Stimulated activated naive CD8-positive, alpha-beta T cell treated with anti-CD3 and anti-CD28 coated beads, Interleukin-15, amount 100 ng/mL, for 72 hours (primary cell): ENCODE measurements around the gene CDK7.
A peak's percentile ranks its signal among the peaks of the same experiment; 100 is the strongest.
"Not testable (repeated sequence)": the region's sequence is repeated elsewhere in the genome, so short reads cannot be mapped to it uniquely, and the experiment has no call there.

Experiments used
- ATAC-seq: fragments of 150-1000 bp; cut with Tn5 transposase; 2 replicates; pipeline ENCODE4 v1.10.0; 2021; ENCODE audit warnings: mild to moderate bottlenecking, moderate library complexity
- DNase-seq, 2 donors: peaks; one replicate each; pipeline ENCODE4 v3.0.0; 2021 to 2022
- H3K27ac Mint-ChIP-seq, 2 donors: one replicate each; pipeline ENCODE4 v1.8.0; 2022; ENCODE audit warnings: mild to moderate bottlenecking in 2 of 2, mixed read lengths in 2 of 2, moderate library complexity in 2 of 2
- H3K27me3 Mint-ChIP-seq: one replicate; pipeline ENCODE4 v1.8.0; 2022; ENCODE audit warnings: mixed read lengths
- H3K4me1 Mint-ChIP-seq: one replicate; pipeline ENCODE4 v1.8.0; 2022; ENCODE audit warnings: mild to moderate bottlenecking, mixed read lengths
- H3K4me3 Mint-ChIP-seq, 2 donors: one replicate each; pipeline ENCODE4 v1.8.0; 2022; ENCODE audit warnings: mild to moderate bottlenecking in 2 of 2, mixed read lengths in 2 of 2, moderate library complexity in 1 of 2
- H3K9me3 Mint-ChIP-seq, 2 donors: one replicate each; pipeline ENCODE4 v1.8.0; 2022; ENCODE audit warnings: mixed read lengths in 2 of 2

Gene CDK7

DNA sequence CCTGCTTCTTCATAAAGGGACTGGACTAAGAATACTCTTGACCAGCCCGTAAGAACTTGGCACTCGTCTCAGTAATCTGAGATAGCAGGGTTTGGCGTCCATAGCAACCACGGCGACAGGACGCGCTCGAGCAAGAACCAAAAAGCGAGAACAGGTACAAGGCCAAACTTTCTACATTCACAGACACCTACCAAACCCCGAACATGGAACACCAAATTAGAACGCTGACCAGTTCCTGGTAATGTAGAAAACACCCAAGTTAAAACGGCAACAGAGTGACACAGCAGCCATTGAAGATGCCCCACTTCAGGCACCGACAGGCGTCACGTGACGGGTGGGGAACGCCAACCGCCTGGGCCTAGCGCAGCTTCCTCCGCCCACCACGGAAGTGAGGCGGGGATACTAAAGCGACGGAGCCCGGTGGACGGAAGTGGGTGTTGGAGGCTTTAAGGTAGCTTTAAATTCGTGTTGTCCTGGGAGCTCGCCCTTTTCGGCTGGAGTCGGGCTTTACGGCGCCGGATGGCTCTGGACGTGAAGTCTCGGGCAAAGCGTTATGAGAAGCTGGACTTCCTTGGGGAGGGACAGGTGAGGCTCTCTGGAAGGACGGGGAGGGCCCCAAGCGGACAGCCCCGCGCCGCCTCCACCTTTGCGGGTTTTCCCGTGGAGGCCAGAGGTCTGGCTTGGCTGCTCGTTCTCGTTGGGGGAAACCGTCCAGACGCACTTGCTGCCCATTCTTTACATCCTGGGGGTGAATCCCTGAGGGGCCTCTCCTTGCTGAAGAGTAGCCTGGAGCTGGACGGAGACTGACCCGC is at the start of gene CDK7:
Gene CDK7, plus strand, starts transcription at position 430 of the 812 bp plus-strand sequence. Its CDS starts 90 bp downstream, at position 520.
- H3K4me3 Mint-ChIP-seq = peak within 1 kb of the TSS; percentile 94 to 96
- H3K27ac Mint-ChIP-seq = peak within 1 kb of the TSS; percentile 90 to 95
- peak; percentile 100 for ATAC-seq
- H3K4me1 Mint-ChIP-seq = peaks cover 45% of the 10 kb centered on the region
- no peaks in the 10 kb centered on the region for H3K9me3 Mint-ChIP-seq
- no peaks in the 10 kb centered on the region for H3K27me3 Mint-ChIP-seq
- peak; percentile 85 to 92 for DNase-seq

DNA sequence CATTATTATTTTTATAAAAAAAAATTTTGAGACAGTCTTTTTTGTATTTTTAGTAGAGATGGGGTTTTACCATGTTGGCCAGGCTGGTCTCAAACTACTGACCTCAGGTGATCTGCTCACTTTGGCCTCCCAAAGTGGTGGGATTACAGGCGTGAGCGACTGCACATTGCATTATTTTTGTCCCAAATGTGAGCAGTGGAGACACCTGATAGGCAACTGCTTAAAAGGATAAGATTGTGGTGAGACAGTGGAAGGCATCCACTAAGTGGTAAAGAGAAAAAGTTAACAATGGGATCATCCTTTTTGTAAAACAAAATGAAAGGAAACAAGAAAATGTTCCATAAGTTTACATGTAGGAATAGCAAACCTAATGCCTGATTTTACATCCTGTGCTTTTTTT is 47.3 kb upstream of the CDK7 start:
- H3K27ac Mint-ChIP-seq = no peak overlapping the region
- no peak for DNase-seq

DNA sequence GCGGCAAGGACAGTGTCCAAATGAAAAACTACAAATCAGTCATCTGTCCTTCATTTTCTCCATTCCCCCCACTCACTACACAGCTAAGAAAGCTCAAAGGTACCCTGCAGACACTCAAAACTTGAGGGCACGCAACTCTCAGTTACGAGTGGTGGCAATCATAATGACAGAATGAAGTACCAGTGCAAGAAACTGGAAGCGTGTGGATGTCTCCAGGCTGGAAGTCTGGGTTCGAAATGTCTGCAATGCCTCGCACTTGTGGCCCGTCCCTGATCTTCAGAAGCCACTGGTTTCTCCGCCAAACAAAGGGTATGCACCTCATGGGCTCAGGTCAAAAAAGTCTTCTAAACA is 45.9 kb upstream of the CDK7 start:
- ATAC-seq (peak; percentile 2), DNase-seq (peak in 1 of 2 donors; percentile 12)
- Mint-ChIP-seq H3K27me3 (no peaks in the 10 kb centered on the region), H3K27ac (peak overlapping the region; percentile 96), H3K4me1 (peaks cover 10% of the 10 kb centered on the region), H3K4me3 (peak overlapping the region; percentile 85 to 90), H3K9me3 (no peaks in the 10 kb centered on the region)

More for the DNA sequence above, 47.3 kb upstream of the CDK7 start:
- Mint-ChIP-seq H3K9me3 (no peaks in the 10 kb centered on the region), H3K27me3 (no peaks in the 10 kb centered on the region), H3K4me1 (peaks cover 10% of the 10 kb centered on the region), H3K4me3 (no peak overlapping the region)
- no peak for ATAC-seq

DNA sequence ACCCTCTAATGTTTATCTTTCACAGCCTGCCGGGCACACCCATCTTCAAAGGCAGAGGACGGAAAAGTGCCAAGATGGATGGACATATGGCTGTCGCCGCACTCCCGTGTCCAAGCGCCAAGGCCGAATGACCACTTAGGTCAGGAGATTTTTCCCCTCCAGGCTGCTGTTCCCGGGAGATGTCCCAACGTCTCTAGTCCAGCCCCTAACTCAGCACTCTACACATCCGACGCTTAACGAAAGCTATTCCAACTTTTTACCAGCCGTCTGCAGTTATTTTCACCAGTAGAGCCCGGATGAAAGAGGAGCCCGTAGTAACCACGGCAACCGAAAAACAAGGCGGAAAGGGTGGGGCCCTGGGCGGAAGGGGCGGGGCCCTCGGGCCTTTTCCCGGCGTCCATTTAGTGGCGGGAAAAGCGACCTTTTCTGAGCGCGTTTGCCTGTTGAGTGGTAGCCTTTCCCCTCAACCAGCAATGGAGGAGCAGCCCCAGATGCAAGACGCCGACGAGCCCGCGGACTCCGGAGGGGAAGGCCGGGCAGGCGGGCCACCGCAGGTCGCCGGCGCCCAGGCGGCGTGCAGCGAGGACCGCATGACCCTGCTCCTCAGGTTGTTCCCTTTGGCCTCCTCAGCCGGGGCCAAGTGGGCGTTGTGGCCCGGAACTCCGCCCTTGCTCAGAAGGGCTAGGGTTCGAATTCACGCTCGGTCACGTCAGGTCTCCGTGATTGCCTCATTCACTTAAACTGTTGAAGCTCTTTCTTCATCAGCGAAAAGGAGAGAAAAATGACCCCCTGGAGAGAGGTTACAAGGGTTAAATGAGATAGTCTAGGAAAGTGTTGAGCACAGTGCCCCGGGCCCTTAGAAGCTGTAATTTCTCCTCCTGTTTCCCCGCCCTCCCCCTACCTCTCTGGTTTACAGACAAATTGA is 45.3 kb upstream of the CDK7 start, which contains the start of gene CENPH:
Gene CENPH, plus strand, starts transcription at position 422 of the 925 bp plus-strand sequence. Its CDS starts 52 bp downstream, at position 474.
- Mint-ChIP-seq H3K4me3 (peak within 1 kb of the TSS; percentile 85 to 90), H3K27ac (peak within 1 kb of the TSS; percentile 96), H3K9me3 (no peaks in the 10 kb centered on the region), H3K4me1 (peaks cover 10% of the 10 kb centered on the region), H3K27me3 (no peaks in the 10 kb centered on the region)
- DNase-seq = peak; percentile 90 to 93
- peak; percentile 96 for ATAC-seq

DNA sequence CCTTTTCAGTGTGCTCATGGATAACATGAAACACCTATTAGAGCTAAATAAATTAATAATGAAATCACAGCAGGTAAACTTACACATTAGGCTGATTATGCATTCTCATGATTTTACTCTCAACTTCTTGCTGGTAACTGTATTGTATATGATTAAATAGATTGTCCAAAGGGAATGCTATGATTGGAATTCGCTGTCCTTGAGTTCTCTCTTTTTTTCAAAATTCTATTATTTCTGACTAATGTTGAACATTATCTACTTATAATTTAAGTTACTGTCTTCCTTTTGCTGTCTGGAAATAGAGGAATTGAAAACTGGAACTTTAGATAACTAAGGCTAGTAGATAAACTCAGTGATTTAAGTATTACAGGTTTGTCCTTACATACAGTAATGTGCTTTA is 32.2 kb upstream of the CDK7 start:
- Mint-ChIP-seq H3K4me3 (no peak overlapping the region), H3K9me3 (no peaks in the 10 kb centered on the region), H3K4me1 (no peaks in the 10 kb centered on the region), H3K27ac (no peak overlapping the region), H3K27me3 (no peaks in the 10 kb centered on the region)
- ATAC-seq (no peak), DNase-seq (no peak)

DNA sequence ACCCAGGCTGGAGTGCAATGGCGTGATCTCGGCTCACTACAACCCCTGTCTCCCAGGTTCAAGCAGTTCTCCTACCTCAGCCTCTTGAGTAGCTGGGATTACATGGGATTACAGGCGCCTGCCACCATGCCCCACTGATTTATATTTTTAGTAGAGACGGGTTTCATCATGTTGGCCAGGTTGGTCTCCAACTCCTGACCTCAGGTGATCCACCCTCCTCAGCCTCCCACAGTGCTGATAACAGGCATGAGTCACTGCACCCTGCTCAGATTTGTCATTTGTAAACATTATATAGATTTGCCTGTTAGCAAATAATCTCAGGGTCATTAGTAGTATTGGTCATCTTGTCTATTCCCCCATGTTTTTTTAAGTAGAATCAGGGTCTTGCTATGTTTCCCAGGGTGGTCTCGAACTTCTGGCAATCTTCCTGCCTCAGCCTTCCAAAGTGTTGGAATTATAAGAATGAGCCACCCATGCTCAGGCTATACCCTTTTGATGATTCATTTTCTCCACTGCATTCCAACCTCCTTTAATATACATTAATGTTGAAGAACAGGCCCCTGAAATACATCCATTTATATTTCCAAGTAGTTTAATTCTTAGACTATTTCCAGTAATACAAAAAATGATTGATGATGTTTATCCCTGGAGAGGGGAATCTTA is 28.0 kb upstream of the CDK7 start:
- no peak for DNase-seq
- Mint-ChIP-seq H3K4me1 (no peaks in the 10 kb centered on the region), H3K27me3 (no peaks in the 10 kb centered on the region), H3K4me3 (no peak overlapping the region), H3K9me3 (no peaks in the 10 kb centered on the region), H3K27ac (no peak overlapping the region)
- no peak for ATAC-seq

DNA sequence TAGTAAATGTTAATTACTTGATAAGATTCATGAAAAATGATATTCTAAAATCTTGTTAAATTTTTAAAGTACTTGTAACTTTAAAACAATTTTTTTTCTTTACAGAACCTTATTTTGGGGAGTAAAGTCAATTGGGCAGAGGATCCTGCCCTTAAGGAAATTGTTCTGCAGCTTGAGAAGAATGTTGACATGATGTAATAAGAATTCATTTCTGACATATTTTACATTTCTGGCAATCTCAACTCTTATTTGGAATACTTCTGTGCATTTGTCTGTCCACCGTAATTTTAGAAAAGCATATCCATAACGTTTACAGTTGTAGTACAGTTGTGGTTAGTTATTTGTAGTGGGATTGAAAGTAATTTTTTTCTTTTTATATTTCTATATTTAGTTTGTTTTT is 25.1 kb upstream of the CDK7 start:
- Mint-ChIP-seq H3K4me3 (no peak overlapping the region), H3K9me3 (no peaks in the 10 kb centered on the region), H3K27me3 (no peaks in the 10 kb centered on the region), H3K27ac (no peak overlapping the region), H3K4me1 (no peaks in the 10 kb centered on the region)
- ATAC-seq = no peak
- no peak for DNase-seq

DNA sequence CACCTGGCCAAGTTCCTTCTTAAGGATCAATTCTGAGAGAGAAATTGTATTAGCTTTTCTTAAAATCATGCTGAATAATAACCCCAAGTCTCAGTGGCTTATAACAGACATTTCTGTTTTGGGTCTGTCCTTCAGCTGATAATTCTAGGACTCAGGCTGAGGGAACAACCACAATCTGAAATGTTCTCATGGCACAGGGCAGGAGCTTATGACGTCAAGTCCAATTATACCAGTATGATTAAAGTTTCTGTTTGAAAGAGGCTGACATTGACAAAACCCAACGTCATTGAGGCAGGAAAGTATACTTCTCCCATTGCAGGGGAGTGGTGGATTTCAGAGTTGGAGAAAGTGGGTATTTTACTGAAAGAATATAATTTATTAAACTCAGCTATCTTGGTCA is 23.5 kb upstream of the CDK7 start:
- no peaks in the 10 kb centered on the region for H3K27me3 Mint-ChIP-seq
- ATAC-seq (no peak), DNase-seq (no peak)
- no peaks in the 10 kb centered on the region for H3K9me3 Mint-ChIP-seq
- H3K4me3 Mint-ChIP-seq = no peak overlapping the region
- H3K4me1 Mint-ChIP-seq = no peaks in the 10 kb centered on the region
- no peak overlapping the region for H3K27ac Mint-ChIP-seq

DNA sequence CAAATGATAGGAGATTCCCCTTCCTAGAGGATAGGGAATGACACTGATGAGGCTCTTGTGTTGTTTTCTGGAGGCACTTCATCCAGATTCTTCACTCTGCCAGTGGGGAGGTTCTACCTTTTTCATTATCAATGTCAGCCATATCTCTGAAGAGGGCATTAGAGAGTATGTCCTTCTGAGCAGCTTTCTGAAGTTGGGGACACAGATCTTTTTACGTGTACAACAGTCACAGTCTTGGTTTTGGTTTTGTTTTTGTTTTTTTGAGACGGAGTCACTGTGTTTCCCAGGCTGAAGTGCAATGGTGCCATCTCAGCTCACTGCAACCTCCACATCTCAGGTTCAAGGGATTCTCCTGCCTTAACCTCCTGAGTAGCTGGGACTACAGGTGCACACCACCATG is 22.7 kb upstream of the CDK7 start:
- H3K9me3 Mint-ChIP-seq = no peaks in the 10 kb centered on the region

DNA sequence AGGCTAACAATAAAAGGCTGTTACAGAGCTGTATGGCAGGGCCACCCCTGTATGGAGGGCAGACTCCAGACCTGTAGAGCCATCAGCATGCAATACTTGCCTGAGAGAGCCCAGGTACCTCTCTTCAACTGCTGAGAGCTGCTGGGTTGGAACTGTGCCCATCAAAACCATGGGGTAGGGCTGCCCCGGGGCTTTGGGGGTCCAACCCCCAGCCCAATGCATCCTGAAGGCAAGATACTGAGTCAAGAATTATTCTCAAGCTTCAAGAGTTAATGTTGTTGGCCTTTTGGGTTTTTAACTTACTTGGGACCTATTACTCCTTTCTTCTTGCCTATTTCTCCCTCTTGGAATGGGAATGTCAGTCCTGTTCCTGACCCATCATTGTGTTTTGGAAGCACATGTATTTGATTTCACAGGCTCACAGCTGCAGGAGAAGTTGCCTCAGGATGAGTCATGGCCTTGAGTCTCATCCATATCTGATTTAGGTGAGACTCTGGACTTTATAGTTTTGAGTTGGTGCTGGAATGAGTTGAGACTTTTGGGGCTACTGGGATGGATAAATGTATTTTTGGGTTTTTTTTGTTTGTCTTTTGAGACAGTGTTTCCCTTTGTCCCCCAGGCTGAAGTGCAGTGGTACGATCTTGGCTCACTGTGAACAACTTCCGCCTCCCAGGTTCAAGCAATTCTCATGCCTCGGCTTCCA is 21.0 kb upstream of the CDK7 start:
- ATAC-seq = no peak
- Mint-ChIP-seq H3K9me3 (no peaks in the 10 kb centered on the region), H3K27ac (no peak overlapping the region), H3K4me1 (peaks cover 6% of the 10 kb centered on the region), H3K4me3 (no peak overlapping the region), H3K27me3 (no peaks in the 10 kb centered on the region)
- no peak for DNase-seq

More for the DNA sequence above, 22.7 kb upstream of the CDK7 start:
- Mint-ChIP-seq H3K4me1 (no peaks in the 10 kb centered on the region), H3K27me3 (no peaks in the 10 kb centered on the region), H3K4me3 (no peak overlapping the region), H3K27ac (no peak overlapping the region)
- DNase-seq (no peak), ATAC-seq (no peak)

DNA sequence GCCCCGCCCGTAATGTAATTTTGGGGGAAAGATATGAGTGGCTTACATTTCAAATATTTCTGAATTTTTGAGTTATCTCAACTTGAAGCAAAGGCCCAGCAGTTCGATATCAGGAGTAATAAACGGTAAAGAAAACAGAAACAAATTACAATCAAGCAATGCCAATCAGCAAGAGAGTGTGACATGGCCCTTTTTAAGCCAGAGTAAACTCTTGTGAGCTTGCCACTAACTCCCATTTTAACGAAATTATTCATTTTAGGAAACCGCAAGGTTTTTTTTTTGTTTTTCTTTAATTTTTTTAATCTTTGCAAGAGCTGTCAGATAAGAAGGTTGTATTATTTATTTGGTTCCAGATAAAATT is 17.6 kb upstream of the CDK7 start:
- peaks cover 20% of the 10 kb centered on the region for H3K4me1 Mint-ChIP-seq

DNA sequence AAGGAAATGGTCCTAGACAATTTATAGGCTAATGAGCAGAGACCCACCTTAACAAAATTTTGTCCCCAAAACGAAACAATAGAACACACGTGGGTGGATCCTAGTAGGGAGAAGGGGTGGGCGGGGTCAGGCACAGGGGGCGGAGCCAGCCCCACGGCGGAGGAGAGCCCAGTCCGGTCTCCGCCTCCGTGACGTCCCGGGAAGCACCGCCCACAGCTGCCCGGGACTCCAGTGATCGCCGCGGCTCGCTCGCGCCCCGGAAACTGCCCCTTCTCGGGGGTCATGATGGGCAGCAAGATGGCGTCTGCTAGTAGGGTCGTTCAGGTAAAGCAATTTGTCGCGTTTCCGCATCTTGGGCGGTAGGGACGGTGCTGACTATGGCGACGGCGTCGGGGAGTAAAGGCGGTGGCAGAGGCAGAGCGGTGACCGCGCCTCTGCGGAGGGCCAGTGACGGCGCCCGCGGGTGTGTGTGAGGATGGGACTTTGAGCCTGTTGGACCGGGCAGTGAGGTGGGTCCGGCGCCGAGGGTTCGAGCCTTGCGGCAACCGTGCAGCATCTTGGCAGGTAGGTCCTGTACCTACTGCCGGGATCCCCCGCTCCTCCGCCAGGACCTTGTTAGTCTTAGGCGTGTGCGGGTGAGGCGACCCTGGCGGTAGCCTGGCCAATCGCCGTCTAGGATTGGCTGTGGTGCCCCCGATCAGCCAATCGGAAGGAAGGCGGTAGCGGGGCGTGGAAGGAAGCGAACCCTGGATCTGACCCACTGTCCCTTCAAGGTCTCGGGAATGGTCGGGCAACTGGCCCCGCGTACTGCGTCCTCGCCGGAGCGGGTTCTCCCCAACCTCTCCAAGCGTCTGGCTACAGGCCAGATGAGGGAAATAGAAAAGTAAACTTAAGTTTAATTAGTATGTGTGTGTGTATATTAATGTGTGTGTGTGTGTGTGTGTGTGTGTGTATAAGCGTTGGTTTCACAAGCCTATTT is 16.8 kb upstream of the CDK7 start:
- Mint-ChIP-seq H3K27ac (peak overlapping the region; percentile 97 to 98), H3K4me3 (peak overlapping the region; percentile 95 to 100), H3K4me1 (peaks cover 20% of the 10 kb centered on the region), H3K9me3 (no peaks in the 10 kb centered on the region), H3K27me3 (no peaks in the 10 kb centered on the region)
- ATAC-seq (peak; percentile 95), DNase-seq (peak; percentile 87 to 89)

More for the DNA sequence above, 17.6 kb upstream of the CDK7 start:
- ATAC-seq (no peak), DNase-seq (no peak)
- Mint-ChIP-seq H3K27me3 (no peaks in the 10 kb centered on the region), H3K9me3 (no peaks in the 10 kb centered on the region), H3K4me3 (peak overlapping the region; percentile 95 to 100), H3K27ac (peak overlapping the region; percentile 33 to 98)

DNA sequence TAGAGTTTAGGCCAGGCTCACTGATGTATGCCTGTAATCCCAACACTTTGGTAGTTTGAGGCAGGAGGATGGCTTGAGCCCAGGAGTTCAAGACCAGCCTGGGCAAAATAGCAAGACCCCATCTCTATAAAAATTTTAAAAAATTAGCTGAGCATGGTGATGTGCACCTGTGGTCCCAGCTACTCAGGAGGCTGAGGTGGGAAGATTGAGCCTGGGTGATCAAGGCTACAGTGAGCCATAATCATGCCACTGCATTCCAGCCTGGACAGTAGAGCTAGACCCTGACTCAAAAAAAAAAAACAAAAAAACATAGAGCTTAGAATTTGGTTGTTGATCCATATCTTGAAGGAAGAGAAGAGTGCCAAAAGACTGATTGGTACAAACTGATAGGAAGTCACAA is 14.7 kb upstream of the CDK7 start:
- Mint-ChIP-seq H3K27ac (no peak overlapping the region), H3K9me3 (no peaks in the 10 kb centered on the region), H3K27me3 (no peaks in the 10 kb centered on the region), H3K4me3 (no peak overlapping the region), H3K4me1 (peaks cover 20% of the 10 kb centered on the region)
- DNase-seq = no peak
- no peak for ATAC-seq

DNA sequence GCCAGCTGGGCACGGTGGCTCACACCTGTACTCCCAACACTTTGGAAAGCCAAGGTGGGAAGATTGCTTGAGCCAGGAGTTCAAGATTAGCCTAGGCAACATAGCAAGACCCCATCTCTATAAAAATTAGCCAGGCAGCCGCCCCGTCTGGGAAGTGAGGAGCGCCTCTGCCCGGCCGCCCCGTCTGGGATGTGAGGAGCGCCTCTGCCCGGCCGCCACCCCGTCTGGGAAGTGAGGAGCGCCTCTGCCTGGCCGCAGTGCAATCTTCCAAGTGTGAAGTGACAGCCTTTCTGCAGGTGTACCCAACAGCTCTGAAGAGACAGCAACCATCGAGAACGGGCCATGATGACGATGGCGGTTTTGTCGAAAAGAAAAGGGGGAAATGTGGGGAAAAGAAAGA is 14.3 kb upstream of the CDK7 start:
- H3K4me3 Mint-ChIP-seq = not testable (repeated sequence)

More for the DNA sequence above, 14.3 kb upstream of the CDK7 start:
- H3K4me1 Mint-ChIP-seq = peaks cover 20% of the 10 kb centered on the region
- not testable (repeated sequence) for H3K9me3 Mint-ChIP-seq, DNase-seq, ATAC-seq, H3K27me3 Mint-ChIP-seq, H3K27ac Mint-ChIP-seq
